Liver (tissue), 3 donors: ENCODE data around the gene TMPRSS6.

Experiments
- RXRA ChIP-seq, 2 donors: IDR thresholded peaks; 2 replicates each; pipeline ENCODE4 v1.6.1; 2017 to 2018; ENCODE audit warnings: antibody characterized with exemption in 2 of 2, mild to moderate bottlenecking in 1 of 2
- TAF1 ChIP-seq: conservative IDR thresholded peaks from 2 replicates; pipeline ENCODE4 v1.6.1; 2016; ENCODE audit warnings: antibody characterized with exemption, mild to moderate bottlenecking
- TF ChIP-seq, protein P1 (sequence below): fragments of 150-350 bp; IDR thresholded peaks from 2 replicates; pipeline ENCODE4 v1.5.1; 2017; ENCODE audit warnings: improper control_type of control experiment, low read depth, low read length; ENCODE audit not compliant: missing input control
- donor health status: healthy.
- donor health status: healthy.

GRCh38 chr22:37129866-37130441, 20.4 kb upstream of the TMPRSS6 start:
- TF ChIP-seq, protein P1, sequence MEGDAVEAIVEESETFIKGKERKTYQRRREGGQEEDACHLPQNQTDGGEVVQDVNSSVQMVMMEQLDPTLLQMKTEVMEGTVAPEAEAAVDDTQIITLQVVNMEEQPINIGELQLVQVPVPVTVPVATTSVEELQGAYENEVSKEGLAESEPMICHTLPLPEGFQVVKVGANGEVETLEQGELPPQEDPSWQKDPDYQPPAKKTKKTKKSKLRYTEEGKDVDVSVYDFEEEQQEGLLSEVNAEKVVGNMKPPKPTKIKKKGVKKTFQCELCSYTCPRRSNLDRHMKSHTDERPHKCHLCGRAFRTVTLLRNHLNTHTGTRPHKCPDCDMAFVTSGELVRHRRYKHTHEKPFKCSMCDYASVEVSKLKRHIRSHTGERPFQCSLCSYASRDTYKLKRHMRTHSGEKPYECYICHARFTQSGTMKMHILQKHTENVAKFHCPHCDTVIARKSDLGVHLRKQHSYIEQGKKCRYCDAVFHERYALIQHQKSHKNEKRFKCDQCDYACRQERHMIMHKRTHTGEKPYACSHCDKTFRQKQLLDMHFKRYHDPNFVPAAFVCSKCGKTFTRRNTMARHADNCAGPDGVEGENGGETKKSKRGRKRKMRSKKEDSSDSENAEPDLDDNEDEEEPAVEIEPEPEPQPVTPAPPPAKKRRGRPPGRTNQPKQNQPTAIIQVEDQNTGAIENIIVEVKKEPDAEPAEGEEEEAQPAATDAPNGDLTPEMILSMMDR, result no peak
- no peak for TF ChIP-seq RXRA (IDR thresholded peaks at IDR 0.05)
- TF ChIP-seq TAF1, result no peak
